LHCN-M2 (cell line): ENCODE results near the gene TMEM115. TPM values are rescaled to one million over a fixed set of nuclear protein-coding genes. Genes with fewer than 3 reads are reported as not detected.

Experiments used
- DNase-seq: peaks from one replicate; pipeline ENCODE4 v3.0.0-alpha.2; 2012; ENCODE audit warnings: low read depth
- total RNA-seq: library from RNA; depleted of rRNA; stranded (reverse); fragments of >200 nt; gene quantifications from 2 replicates; pipeline ENCODE4 v1.2.3, GENCODE V29; 2014

The TMEM115 gene
- total RNA-seq, 1 experiment from 2014 or later = 76.5 TPM

- DNase-seq = no peak
Measured at GRCh38 chr3:50353245-50354004, 5.9 kb downstream of the TMEM115 start.

GRCh38 chr3:50352781-50353180 is 6.5 kb downstream of the TMEM115 start:
- DNase-seq = peak; percentile 58

DNA sequence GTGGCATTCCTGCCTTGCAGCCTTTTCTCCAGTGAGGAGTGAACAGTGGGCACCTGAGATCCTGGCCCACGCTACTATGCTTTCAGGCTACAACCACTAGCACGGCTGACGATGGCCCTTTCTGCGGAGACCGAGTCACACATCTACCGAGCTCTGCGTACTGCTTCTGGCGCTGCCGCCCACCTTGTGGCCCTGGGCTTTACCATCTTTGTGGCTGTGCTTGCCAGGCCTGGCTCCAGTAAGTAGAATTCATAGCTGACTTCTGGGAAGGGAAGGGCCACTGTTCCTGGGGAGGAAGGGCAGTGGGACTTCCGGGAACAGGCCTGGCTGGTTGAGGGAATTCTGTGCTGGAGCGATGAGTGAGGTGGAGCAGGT is 8.0 kb downstream of the TMEM115 start:
- no peak for DNase-seq

GRCh38 chr3:50350527-50351322 is 8.6 kb downstream of the TMEM115 start, which contains the start of the genes CYB561D2 and NPRL2:
CYB561D2 (plus strand) TSS chr3:50350862; CDS start chr3:50351434, 572 bp downstream.
NPRL2 (minus strand) TSS chr3:50350775; CDS start chr3:50350652, 123 bp downstream.
- DNase-seq = peak; percentile 89

GRCh38 chr3:50350213-50350526 is 9.2 kb downstream of the TMEM115 start:
- DNase-seq = no peak

DNA sequence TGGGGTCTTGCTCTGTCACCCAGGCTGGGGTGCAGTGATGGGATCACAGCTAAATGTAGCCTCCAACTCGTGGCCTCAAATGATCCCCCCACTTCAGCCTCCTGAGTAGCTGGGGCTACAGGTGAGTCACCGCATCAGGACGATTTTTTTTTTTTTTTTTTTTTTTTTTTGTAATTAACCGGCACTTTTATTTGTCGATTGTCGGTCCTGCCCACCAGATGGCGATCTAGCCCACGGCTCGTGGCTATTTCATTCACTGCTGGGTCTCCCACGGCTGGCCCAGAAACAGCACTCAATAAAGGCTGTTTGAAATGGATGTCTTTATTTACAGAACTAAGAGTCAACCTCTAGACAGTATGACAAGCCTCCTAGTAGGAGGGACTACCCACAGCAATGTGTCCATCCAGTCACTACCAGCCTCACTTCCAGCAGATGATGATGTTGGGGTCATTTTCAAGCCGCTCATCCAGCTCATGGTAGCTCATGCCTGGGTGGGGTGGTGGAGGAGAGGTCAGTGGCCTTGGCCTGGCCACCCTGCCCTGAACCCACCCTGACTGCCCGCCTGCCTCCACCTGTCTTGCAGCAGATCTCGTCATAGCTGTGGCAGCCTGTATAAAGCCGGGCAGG is 12.0 kb downstream of the TMEM115 start:
- DNase-seq = peak; percentile 74

GRCh38 chr3:50345586-50346234 is 13.6 kb downstream of the TMEM115 start, which contains the start of gene ZMYND10:
ZMYND10 (minus strand) TSS chr3:50345732; CDS start chr3:50345579, 153 bp downstream.
- no peak for DNase-seq

GRCh38 chr3:50345008-50345407 is 14.3 kb downstream of the TMEM115 start:
- DNase-seq = no peak

DNA sequence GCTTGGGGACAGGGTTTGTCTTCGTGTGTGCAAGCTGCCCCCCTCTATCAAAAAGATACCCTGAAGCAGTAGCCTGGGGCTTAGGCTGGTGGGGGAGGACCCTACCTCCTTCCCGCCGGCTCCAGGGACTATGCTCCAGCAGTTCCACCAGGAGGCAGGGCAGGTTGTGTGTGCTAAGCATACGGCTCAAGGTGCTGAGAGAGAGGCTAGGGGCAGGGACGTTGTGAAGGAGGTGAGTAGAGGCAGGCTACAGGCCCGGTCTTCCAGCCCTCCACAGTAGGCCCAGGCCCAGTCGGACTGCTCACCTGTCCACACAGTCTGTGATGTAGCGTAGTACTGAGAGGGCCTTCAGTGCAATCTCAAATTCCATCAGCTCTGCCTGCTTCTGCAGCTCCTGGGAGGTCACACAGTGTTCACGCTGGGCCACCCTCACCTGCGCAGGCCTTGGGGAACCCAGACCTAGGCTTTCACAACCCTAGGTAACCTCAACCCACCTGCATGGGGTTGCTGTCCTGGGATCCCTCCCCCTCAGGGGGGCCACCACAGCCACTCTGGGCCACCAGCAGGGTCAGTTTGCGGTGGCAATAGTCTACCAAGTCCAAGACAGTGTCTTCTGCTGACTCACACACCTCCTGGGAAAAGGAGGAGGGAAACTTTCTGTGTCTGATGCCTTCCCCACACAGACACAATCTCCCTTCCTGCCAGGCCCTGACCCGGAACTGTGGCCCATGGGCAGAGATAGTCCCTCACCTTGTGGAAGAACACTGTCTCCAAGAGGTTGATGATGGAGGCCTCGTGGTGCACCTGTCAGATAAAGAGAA is 16.3 kb downstream of the TMEM115 start:
- no peak for DNase-seq

GRCh38 chr3:50341996-50342650 is 17.2 kb downstream of the TMEM115 start:
- no peak for DNase-seq

GRCh38 chr3:50341537-50341936 is 17.8 kb downstream of the TMEM115 start:
- no peak for DNase-seq

DNA sequence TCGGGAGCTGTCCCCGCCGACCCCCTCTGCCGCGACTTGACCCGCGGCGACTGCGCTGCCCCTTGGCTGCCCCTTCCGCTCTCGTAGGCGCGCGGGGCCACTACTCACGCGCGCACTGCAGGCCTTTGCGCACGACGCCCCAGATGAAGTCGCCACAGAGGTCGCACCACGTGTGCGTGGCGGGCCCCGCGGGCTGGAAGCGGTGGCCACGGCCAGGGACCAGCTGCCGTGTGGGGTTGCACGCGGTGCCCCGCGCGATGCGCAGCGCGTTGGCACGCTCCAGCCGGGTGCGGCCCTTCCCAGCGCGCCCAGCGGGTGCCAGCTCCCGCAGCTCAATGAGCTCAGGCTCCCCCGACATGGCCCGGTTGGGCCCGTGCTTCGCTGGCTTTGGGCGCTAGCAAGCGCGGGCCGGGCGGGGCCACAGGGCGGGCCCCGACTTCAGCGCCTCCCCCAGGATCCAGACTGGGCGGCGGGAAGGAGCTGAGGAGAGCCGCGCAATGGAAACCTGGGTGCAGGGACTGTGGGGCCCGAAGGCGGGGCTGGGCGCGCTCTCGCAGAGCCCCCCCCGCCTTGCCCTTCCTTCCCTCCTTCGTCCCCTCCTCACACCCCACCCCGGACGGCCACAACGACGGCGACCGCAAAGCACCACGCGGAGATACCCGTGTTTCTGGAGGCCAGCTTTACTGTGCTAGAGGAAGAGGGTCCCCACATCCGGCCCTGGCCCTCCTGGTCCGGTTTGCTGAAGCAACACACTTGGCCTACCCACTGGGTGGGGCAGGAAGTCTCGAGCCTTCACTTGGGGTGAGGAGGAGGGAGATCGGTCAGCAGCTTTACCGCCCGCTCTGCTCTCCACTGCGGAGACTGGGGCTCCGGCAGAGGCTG is 18.6 kb downstream of the TMEM115 start, which contains the start of gene RASSF1:
TSS of gene RASSF1 (minus strand) at position 389 of the 882 bp plus-strand sequence. CDS start at position 358, 31 bp downstream.
- peak; percentile 23 for DNase-seq

GRCh38 chr3:50340147-50340447 is 19.2 kb downstream of the TMEM115 start:
- DNase-seq = no peak

- DNase-seq = peak; percentile 38
Measured at GRCh38 chr3:50339485-50340146, 19.7 kb downstream of the TMEM115 start.

- no peak for DNase-seq
Measured at GRCh38 chr3:50338965-50339364, 20.4 kb downstream of the TMEM115 start.

- DNase-seq = peak; percentile 99
Measured at GRCh38 chr3:50337175-50337861, 22.0 kb downstream of the TMEM115 start.

DNA sequence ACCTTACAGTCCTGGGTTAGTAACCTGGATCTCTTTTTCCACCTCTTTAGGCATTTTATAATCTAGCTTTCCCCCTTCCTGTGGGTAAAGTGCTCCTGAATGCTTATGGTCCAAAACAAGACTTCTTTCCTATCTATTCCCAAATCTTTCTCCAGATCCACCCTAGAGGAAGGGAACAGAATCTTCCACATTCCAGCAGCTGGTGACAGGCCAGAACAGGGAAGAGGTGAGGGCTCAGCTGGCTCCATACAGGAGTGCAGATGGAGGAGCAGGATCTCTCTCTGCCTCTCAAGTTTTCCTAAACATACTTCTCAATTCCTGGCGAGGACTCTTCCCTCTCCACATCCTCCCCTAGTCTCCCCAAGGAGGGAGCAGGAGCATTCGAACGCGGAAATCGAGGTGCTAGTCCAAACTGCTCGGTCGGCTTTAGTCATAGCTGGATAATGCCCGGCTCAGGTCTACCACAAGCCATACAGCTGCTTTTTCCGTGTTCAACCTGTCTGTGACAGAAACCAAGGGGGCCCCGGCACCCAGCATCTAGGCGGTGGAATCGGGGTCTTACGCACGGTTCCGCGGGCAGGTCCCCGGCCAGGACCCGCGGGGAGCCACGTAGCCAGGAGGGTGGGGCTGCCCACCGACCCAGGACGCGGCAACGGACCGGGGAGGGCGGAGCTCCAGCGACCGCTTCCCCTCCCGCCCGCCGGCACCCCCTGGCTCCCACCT is 22.7 kb downstream of the TMEM115 start:
- DNase-seq = peak; percentile 44
